Glutamatergic neuron (in vitro differentiated cells): ENCODE data around the gene SHLD1. TPM values are rescaled to one million over a fixed set of nuclear protein-coding genes. Genes with fewer than 3 reads are reported as not detected.
A peak's percentile ranks its signal among the peaks of the same experiment; 100 is the strongest.

Source experiments
- DNase-seq: peaks from one replicate; pipeline ENCODE4 v3.0.0; 2022
- H3K27ac Mint-ChIP-seq: one replicate; pipeline ENCODE4 v1.8.0; 2020; ENCODE audit warnings: mild to moderate bottlenecking, mixed read lengths, inconsistent platforms; ENCODE audit not compliant: unreplicated experiment
- H3K27me3 Mint-ChIP-seq: one replicate; pipeline ENCODE4 v1.8.0; 2020; ENCODE audit warnings: mild to moderate bottlenecking, moderate library complexity, mixed read lengths, inconsistent platforms; ENCODE audit not compliant: unreplicated experiment
- H3K36me3 Mint-ChIP-seq: one replicate; pipeline ENCODE4 v1.8.0; 2020; ENCODE audit warnings: mild to moderate bottlenecking, mixed read lengths, inconsistent platforms; ENCODE audit not compliant: unreplicated experiment
- H3K4me1 Mint-ChIP-seq: one replicate; pipeline ENCODE4 v1.8.0; 2020; ENCODE audit warnings: mild to moderate bottlenecking, low read depth, mixed read lengths, inconsistent platforms; ENCODE audit not compliant: unreplicated experiment
- H3K4me3 Mint-ChIP-seq: one replicate; pipeline ENCODE4 v1.8.0; 2020; ENCODE audit warnings: mild to moderate bottlenecking, mixed read lengths, inconsistent platforms; ENCODE audit not compliant: unreplicated experiment
- H3K9me3 Mint-ChIP-seq: one replicate; pipeline ENCODE4 v1.8.0; 2020; ENCODE audit warnings: mild to moderate bottlenecking, moderate library complexity, mixed read lengths, inconsistent platforms; ENCODE audit not compliant: unreplicated experiment
- CTCF ChIP-seq: fragments of 200-600 bp; sonication (generic); IDR thresholded peaks from one replicate; pipeline ENCODE4 v1.5.0; 2021; ENCODE audit not compliant: partially characterized antibody, unreplicated experiment
- total RNA-seq: library from RNA; stranded (reverse); fragmentation: NEBNext Ultra II Directional; extraction: Animal tissue kit (Norgen Biotek cat#: 25700); gene quantifications from one replicate; pipeline ENCODE4 v1.2.1, GENCODE V29; 2021; ENCODE audit not compliant: unreplicated experiment

SHLD1 gene
- total RNA-seq, 1 donor from 2014 or later: 4.0 TPM

GRCh38 chr20:5845681-5846615 lies 95.7 kb downstream of the SHLD1 start:
- no peak for DNase-seq
- TF ChIP-seq CTCF: no peak
- H3K4me1 Mint-ChIP-seq: peaks cover 5% of the 10 kb centered on the region
- no peaks in the 10 kb centered on the region for H3K36me3 Mint-ChIP-seq
- H3K27me3 Mint-ChIP-seq: peaks cover 1% of the 10 kb centered on the region
- H3K4me3 Mint-ChIP-seq: peak overlapping the region; percentile 30
- H3K9me3 Mint-ChIP-seq: no peaks in the 10 kb centered on the region
- H3K27ac Mint-ChIP-seq: peak overlapping the region; percentile 19

GRCh38 chr20:5848711-5849505 lies 98.7 kb downstream of the SHLD1 start:
- Mint-ChIP-seq H3K27ac (no peak overlapping the region), H3K36me3 (no peaks in the 10 kb centered on the region), H3K9me3 (no peaks in the 10 kb centered on the region), H3K27me3 (peaks cover 1% of the 10 kb centered on the region), H3K4me1 (peaks cover 5% of the 10 kb centered on the region), H3K4me3 (no peak overlapping the region)
- TF ChIP-seq CTCF: no peak
- DNase-seq: no peak

DNA sequence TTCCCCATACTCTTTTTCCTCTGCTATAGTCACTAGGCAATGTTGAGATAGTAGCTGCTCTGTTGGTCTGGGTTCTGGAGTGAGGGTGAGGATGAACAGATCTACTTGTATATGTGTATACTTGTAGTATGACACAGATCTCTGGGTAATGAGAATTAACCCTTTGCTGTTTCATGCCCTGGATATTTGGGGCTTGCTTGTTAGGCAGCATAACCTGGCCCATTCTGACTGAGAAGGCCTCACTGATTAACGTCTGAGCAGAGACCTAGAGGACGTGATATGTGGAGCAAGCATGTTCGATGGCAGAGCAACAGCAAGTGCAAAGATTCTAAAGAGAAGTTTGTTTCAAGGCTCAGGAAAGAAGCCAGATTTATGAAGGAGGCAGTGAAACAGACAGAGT lies 105.7 kb downstream of the SHLD1 start:
- DNase-seq: no peak
- Mint-ChIP-seq H3K4me1 (no peaks in the 10 kb centered on the region), H3K36me3 (no peaks in the 10 kb centered on the region), H3K27ac (no peak overlapping the region), H3K9me3 (no peaks in the 10 kb centered on the region), H3K27me3 (peaks cover 3% of the 10 kb centered on the region), H3K4me3 (no peak overlapping the region)
- TF ChIP-seq CTCF: no peak

- no peak for TF ChIP-seq CTCF
- H3K4me3 Mint-ChIP-seq: no peak overlapping the region
Observed at GRCh38 chr20:5859608-5860007, 109.4 kb downstream of the SHLD1 start.

More at GRCh38 chr20:5859608-5860007, 109.4 kb downstream of the SHLD1 start:
- Mint-ChIP-seq H3K4me1 (no peaks in the 10 kb centered on the region), H3K27ac (no peak overlapping the region), H3K36me3 (no peaks in the 10 kb centered on the region), H3K9me3 (no peaks in the 10 kb centered on the region), H3K27me3 (peaks cover 3% of the 10 kb centered on the region)
- no peak for DNase-seq
